ENCODE results near the gene SUGCT.
"Not testable (repeated sequence)": the region's sequence is repeated elsewhere in the genome, so short reads cannot be mapped to it uniquely, and the experiment has no call there.

SUGCT gene

DNA sequence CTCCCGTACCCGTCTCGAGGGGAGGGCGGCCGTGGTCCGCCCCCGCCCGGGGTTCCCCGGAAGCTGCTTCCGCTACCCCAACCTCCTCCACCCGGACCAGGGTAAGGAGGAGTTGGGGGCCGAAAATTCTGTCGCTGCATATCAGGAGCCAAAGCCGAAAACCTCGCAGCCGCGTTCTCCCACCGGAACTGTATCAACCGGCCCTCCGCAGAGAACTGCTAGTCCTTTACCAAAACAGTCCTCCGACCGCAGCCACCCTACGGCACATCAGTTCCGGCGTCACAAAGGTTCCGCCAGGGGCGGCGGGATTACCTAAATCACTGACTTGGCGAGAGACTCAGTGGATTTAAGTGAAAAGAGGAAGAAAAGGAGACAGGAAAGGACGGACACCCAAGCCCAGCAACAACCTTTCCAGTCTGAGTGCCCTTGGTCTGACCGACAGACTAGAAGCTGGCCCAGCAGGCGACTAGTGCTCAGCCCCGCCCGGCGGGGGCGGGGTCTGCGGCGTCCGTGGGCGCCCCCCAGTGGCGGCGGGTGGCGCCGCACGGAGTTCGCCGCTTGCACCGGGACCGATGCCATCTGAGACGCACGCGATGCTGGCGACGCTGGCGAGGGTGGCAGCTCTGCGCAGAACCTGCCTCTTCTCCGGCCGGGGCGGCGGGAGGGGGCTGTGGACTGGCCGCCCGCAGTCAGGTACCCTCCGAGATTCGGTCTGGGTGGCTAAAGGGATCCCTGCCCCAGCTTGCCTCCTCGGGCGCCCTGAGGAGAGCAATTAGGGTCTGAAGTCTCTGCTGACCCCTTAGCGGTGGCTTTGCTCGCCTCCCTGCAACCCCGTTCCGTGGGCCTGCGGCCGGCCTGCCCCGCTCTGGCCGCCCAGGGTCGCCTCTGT lies at the start of gene SUGCT, which contains the start of gene MPLKIP:
Gene SUGCT, plus strand, starts transcription at position 578 of the 889 bp plus-strand sequence.
Gene MPLKIP, minus strand, starts transcription at position 195 of the 889 bp plus-strand sequence. Its CDS starts 55 bp downstream, at position 140.
- peak; percentile 92 to 93 for DNase-seq

DNA sequence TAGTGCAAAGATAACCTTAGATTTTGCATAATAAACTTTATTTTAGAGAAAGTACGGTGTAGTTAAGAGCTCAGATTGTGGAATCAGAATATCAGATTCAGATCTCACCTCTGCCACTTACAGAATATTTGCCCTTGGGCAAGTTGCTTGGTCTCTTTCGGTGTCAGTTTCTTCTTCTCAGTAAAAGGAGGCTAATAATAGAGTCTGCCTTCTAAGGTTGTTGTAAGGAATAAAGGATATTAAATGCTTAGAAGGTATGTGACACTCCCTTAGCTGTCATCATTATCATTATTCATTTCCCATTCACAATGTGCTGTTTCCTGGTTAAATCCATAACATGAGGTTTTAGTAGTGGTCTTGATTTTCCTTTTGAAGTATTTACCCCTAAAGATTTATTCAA lies 42.6 kb upstream of the SUGCT start:
- DNase-seq = no peak

DNA sequence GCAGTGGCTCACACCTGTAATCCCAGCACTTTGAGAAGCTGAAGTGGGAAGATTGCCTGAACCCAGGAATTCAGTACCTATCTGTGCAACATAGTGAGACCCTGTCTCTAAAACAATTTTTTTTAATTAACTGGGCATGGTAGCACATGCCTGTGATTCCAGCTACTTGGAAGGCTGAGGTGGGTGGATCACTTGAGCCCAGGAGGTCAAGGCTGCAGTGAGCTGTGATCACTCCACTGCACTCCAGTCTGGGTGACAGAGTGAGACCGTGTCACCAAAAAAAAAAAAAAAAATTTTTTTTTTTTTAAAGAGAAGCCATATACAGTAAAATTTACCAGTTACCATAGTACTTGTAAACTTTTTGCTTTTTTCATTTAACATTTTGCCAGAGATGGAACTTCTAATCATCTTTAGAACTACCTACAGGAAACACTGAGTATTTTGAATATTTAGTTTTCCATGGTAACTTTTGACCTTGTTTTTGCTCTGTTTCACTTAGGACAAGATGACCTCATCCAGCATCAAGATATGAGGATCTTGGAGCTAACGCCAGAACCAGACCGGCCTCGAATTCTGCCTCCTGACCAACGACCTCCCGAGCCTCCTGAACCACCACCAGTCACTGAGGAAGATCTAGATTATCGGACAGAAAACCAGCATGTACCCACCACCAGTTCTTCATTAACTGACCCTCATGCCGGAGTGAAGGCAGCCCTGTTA lies 41.0 kb upstream of the SUGCT start:
- DNase-seq = no peak

DNA sequence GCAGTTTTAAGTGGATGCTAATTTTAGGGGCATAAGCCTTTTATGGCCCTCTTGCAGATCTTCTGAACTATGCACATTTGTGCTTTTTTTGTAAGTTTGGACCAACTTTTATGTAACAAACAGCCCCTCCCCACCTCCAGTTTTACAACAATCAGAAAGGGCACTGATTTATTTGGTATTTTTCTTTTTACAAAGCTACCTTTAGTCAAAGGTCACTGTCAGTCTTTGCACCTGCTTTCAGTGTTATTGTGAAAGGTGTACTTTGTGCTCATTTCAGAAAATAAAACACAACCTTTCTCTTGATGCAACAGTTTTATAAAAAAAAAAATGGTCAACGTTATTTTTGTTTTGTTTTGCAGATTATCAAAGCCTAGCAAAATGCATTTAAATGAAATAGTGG lies 39.6 kb upstream of the SUGCT start:
- no peak for DNase-seq

DNA sequence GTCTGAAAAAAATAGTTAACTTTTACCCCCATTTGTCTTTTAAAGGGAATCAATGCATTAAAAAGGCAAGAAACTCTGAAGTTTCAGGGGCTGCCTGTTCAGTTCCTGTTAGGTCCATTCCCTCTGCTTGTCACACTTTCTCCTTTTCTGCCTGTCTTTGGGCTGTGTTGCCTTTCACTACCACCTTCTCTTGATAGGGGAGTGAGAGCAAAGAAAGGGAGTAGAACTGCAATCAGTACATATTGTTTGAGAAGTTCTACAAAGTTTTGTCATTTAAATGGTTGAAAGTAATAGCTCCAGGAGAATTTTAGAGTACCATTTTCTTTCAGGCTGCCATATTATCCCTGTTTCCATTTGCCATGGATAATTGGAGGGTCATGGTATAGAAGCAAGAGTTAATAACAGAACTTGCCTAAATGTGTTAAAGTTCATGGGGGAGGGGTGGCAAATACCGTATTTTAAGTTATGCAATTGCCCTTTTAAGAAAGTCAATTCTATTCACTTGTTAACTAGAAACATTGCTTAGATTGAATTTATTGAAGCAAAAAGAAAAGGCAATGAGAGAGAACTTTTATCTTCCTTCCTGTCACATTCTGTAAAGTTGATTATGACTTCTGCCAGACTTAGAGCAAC lies 39.0 kb upstream of the SUGCT start:
- DNase-seq = no peak

DNA sequence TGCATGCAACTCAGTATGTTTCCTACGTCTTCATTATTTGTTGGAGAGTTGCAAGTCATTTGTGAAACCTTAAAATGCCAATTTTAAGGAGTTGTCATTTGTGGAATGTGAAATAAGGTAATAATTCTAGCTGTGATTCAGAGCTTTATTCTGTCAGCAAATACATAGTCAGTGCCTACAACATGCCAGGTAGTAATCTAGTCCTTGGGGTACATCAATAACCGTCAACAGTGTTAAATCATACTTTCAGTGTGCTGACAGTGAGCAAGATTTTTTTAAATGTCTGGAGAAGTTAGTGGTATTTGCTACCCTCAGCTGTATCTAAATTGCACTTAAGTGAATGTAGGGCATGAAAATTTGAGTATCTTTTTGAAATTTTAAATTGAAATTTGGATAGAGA lies 37.1 kb upstream of the SUGCT start:
- DNase-seq = no peak

DNA sequence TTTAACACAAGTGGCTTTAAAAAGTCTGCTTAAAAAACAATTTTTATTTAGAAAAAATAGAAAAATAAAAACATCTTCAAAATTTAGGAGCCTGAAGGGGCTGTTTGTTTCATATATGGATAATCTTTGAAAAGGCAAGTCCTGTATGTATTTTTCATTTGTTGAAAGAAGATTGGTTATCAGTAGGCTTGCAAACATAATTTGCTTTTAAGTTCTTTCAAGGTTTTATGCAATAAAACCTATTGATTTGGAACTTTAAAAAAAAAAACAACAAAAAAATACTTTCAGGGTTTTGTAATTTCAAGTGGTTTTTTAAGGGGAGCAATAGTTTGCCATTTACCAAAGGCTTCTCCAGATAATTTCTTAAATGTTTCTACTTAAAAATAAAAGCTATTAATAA lies 36.0 kb upstream of the SUGCT start:
- no peak for DNase-seq

DNA sequence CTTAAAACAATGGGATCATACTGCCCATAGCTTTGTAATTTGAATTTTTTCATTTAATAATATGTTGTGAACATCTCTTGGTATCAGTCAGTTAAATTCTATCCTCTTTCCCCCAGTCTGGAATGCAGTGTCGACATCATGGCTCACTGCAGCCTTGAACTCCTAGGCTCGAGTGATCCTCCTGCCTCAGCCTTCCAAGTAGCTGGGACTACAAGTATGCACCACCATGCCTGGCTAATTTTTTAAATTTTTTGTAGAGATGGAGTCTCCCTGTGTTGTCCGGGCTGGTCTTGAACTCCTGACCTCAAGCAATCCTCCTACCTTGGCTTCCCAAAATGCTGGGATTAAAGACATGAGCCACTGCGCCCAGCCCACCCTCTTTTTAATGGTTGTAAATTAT lies 35.0 kb upstream of the SUGCT start:
- DNase-seq = no peak

DNA sequence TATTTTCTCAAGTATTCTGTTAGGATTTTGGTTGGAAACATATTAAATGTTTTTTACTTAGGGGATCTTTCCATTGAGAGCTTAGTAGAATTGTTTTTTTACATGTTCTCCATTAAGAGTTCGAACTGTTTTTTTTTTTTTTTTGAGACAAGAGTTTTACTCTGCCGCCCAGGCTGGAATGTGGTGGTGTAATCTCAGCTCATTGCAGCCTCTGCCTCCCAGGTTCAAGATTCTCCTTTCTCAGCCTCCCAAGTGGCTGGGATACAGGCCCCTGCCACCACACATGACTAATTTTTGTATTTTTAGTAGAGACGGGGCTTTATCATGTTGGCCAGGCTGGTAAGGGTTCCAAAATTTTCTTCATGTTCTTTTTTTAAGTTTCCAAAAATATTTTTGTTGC lies 33.6 kb upstream of the SUGCT start:
- DNase-seq = no peak

DNA sequence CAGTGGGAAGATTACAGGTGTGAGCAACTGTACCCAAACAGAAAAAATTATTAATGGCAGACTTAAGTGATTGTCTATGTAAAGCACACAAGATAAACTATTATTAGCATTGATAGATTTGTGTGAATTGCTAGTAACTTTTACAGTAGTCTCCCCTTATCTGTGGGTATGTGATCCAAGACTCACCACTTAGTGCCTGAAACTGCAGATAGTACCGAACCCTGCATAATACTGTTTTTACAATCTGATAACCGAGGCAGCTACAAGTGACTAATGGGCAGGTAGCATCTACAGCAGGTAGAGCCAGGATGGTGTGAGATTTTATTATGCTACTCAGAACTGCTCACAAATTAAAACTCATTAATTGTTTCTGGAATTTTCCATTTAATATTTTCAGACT lies 31.9 kb upstream of the SUGCT start:
- no peak for DNase-seq

DNA sequence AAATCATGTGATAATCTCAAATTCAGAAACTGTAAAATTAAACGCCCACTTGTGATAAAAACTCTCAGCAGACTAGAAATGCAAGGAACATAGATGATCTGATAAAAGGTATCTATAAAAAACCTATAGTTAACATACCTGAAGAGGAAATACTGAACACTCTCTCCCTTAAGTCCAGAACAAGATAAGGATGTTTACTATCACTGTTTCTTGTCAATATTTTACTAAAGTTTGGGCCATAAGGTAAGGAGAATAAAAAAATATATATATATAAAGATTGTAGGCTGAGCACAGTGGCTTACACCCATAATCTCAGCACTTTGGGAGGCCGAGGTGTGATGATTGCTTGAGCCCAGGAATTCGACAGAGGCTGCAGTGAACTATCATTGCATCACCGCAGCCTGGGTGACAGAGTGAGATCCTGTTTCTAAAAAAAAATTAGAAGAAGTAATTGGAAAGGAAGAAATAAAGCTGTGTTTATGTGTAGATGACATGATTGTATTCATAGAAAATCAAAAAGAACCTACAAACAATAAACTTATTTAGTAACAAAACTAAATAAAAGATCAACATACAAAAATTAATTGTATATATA lies 28.8 kb upstream of the SUGCT start:
- no peak for DNase-seq

DNA sequence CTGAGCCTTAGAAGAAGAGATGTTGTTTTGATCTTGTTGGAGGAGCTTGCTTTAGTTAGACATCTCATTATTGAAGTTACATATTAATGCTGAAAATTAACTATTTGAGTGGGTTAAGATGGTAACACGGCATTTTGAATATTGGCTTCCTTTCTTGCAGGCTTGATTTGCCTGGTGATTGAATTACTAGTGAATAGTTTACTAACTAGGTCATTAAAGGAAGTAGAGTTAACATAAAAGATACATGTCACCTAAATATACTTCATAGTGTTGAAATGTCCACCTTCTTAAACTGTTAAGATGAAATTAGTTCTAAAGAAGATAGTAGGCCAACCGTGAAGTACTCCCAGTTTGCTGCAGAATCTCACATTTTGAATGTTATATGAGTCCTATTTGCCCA lies 18.9 kb upstream of the SUGCT start:
- DNase-seq = no peak

DNA sequence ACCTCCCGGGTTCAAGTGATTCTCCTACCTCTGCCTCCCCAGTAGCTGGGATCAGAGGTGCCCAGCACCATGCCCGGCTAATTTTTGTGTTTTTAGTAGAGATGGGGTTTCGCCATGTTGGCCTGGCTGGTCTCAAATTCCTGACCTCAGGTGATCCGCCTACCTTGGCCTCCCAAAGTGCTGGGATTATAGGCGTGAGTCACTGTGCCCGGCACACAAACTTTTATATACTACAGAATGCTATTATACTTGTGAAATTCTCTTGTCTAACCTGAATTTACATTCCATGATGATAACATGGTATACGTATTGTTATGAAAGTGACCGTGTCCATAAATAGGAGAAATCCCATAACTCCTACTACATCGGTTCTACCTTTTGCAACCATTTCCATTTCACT lies 17.6 kb upstream of the SUGCT start:
- not testable (repeated sequence) for DNase-seq

DNA sequence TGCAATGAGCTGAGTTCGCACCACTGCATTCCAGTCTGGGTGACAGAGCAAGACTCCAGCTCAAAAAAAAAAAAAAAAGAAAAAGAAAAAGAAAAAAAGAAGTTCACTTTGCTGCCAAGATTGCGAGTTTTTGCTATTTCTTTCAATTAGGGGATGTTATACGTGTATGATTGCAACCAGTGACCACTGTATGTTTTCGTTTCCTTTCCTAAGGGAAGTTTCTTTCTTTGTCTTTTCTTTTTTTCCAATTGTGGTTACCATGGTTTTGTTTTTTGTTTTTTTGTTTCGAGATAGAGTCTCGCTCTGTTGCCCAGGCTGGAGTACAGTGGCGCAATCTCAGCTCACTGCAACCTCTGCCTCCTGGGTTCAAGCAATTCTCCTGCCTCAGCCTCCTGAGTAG lies 16.6 kb upstream of the SUGCT start:
- DNase-seq = not testable (repeated sequence)

DNA sequence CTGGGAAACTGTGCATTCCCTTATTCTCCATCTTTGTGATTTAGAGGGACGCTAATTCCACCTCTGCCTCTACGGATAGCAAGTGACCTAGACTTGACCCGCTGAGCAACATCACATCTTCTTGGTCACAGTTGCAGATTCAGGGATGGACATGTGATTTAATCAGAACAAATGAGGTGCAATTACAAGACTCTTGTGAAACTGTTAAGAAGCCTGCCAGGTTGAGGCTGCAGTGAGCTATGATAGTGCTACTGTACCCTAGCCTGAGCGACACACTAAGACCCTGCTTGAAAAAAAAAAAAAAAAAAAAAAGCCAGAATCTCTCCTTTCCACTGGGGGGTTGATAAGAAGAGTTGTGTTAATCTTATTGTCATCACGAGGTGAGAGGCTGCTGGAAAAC lies 14.8 kb upstream of the SUGCT start:
- DNase-seq = no peak

DNA sequence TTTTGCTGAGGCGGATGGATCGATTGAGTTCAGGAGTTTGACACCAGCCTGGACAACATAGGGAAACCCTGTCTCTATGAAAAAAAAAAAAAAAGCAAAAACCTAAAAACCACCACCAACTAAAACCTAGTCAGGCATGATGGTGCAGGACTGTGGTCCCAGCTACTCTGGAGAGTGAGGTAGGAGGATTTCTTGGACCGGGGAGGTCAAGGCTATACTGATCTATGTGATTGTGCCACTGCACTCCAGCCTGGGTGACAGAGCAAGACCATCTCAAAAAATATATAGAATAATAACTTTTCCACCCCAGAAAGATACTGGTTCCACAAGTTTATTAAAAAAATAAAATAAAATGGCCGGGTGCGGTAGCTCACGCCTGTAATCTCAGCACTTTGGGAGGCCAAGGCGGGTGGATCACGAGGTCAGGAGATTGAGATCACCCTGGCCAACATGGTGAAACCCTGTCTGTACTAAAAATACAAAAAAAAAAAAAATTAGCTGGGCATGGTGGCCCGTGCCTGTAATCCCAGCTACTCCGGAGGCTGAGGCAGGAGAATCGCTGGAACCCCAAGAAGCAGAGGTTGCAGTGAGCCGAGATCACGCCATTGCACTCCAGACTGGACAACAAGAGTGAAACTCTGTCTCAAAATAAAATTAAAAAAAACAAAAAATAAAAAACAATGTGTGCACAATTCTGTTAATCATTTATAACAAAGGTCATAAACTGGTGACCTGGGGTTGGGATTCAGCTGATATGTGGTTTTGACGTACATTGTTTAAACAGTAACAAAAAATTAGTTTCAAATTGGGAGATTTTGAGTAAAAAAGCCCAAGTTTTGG lies 12.5 kb upstream of the SUGCT start:
- DNase-seq = not testable (repeated sequence)

DNA sequence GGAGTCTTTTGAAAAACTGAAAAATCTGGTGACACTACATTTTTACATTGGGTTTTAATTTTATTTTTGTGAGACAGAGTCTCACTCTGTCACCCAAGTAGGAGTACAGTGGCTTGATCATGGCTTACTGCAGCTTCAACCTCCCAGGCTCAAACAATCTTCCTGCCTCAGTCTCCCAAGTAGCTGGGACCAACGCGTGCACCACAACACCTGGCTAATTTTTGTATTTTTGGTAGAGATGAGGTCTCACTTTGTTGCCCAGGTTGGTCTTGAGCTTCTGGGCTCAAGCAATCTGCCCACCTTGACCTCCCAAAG lies 11.9 kb upstream of the SUGCT start:
- DNase-seq = no peak

DNA sequence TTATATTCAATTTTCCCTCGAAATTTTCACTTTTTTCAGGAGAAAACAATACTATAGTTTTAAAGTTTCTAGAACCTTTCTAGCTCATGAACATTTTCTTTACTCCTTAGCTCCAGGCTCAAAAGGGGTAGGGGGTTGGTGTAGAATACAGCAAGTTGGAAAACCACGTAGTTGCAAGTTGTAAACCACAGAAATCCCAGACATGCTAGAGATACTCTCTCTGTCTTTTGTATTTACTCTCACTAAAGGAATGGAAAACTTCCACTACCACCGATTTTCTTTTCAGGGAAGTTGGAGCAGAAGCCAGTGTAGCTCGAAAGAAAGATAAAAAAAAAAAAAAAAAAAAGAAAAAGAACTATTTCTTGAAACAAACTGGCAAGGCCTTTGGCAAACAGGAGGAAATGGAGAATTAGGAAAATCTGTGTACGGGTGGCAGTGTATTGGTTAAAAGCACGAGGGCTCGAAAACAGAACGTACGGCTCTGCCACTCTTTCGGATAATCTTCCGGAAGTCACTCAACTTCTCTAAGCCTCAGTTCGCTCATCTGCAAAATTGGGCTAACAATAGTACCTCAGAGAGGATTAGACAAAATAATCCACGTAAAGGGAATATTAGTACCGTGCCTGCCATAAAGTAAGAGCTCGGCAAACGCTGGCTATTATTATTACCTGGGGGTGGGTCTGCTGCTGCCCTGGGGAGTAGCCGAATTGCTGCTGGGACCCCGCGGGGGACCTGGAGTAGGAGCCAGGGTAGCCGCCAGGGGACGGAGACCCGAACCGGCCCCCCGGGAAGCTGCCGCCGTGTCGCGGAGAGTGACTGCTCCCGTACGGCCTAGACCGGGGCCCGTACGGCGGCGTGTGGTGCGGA lies 1.0 kb upstream of the SUGCT start:
- no peak for DNase-seq

DNA sequence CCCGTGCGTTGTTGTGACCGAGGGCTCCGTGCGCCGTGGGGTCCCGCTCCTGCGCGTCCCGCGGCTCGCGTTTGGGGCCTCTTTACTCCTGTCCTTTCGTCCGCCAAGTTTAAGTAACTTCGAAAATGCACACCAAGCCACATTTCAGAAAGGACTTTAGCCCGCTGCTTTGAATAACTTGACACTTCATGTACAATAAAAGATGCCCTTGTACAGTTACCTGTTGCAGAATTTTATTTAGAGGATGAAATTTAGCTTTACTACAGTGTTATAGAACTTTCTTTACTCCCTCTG lies 459 bp downstream of the SUGCT start:
- DNase-seq = no peak

DNA sequence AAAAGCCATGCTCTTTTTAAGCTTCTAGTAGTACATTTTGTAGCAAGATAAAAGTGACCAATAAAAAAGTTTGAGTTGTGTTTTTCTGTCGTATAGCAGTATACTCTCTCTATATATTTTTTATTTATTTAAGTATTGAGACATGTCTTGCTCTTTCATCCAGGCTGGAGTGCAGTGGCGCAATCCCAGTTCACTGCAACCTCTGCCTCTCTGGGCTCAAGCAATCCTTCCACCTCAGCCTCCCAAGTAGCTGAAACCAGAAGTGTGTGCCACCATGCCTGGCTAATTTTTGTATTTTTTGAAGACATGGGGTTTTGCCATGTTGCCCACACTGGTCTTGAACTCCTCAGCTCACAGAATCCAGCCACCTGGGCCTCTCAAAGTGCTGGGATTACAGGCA lies 2.8 kb downstream of the SUGCT start:
- no peak for DNase-seq

DNA sequence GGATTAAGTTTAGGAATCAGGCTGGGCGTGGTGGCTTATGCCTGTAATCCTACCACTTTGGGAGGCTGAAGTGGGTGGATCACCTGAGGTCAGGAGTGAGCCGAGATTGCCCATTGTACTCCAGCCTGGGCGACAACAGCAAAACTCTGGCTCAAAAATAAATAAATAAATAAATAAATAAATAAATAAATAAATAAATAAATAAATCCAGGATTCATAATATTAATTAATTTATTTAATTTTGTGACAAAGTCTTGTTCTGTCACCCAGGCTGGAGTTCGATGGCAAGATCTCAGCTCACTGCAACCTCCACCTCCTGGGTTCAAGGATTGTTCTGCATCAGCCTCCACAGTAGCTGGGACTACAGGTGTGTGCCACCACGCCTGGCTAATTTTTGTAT lies 4.2 kb downstream of the SUGCT start:
- no peak for DNase-seq

DNA sequence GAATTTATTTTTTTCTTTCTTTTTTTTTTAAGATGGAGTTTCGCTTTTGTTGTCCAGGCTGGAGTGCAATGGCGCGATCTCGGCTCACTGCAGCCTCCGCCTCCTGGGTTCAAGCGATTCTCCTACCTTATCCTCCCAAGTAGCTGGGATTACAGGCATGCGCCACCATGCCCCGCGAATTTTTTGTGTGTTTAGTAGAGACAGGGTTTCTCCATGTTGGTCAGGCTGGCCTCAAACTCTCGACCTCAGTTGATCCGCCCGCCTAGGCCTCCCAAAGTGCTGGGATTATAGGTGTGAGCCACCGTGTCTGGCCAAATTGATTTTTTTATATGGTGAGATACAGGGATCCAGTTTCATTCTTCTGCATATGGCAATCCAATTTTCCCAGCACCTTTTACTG lies 5.1 kb downstream of the SUGCT start:
- not testable (repeated sequence) for DNase-seq
